Neural progenitor cell (in vitro differentiated cells): Measurements from ENCODE around the gene LPCAT3. TPM values are rescaled to one million over a fixed set of nuclear protein-coding genes. Genes with fewer than 3 reads are reported as not detected.
"Not testable (repeated sequence)": the region's sequence is repeated elsewhere in the genome, so short reads cannot be mapped to it uniquely, and the experiment has no call there.

Experiments used
- DNase-seq: peaks from one replicate; pipeline ENCODE4 v3.0.0-alpha.2; 2016; ENCODE audit warnings: low spot score
- H2AFZ ChIP-seq: fragments of 200-600 bp; sonication (generic); replicated peaks from 2 replicates; pipeline ENCODE4 v1.6.1; 2016; ENCODE audit warnings: antibody characterized with exemption
- H3F3A ChIP-seq: fragments of 200-600 bp; sonication (generic); 2 replicates; pipeline ENCODE4 v1.6.1; 2016; ENCODE audit warnings: antibody characterized with exemption, low read depth
- H3K27ac ChIP-seq: fragments of 200-600 bp; sonication (generic); 2 replicates; pipeline ENCODE4 v1.5.1; 2016; ENCODE audit warnings: mild to moderate bottlenecking
- H3K27me3 ChIP-seq: fragments of 200-600 bp; sonication (generic); 2 replicates; pipeline ENCODE4 v1.6.1; 2016; ENCODE audit warnings: mild to moderate bottlenecking, moderate library complexity
- H3K36me3 ChIP-seq: fragments of 200-600 bp; sonication (generic); 2 replicates; pipeline ENCODE4 v1.5.1; 2016
- H3K4me1 ChIP-seq: fragments of 200-600 bp; sonication (generic); 2 replicates; pipeline ENCODE4 v1.6.1; 2016; ENCODE audit warnings: mixed run types
- H3K4me2 ChIP-seq: fragments of 200-600 bp; sonication (generic); 2 replicates; pipeline ENCODE4 v1.6.1; 2016
- H3K4me3 ChIP-seq: fragments of 200-600 bp; sonication (generic); 2 replicates; pipeline ENCODE4 v1.5.1; 2016
- H3K79me2 ChIP-seq: fragments of 200-600 bp; sonication (generic); 2 replicates; pipeline ENCODE4 v1.6.1; 2016; ENCODE audit warnings: low read depth
- H3K9ac ChIP-seq: fragments of 200-600 bp; sonication (generic); 2 replicates; pipeline ENCODE4 v1.6.1; 2016
- H3K9me3 ChIP-seq: fragments of 200-600 bp; sonication (generic); 2 replicates; pipeline ENCODE4 v1.5.1; 2016; ENCODE audit warnings: low read depth
- H4K20me1 ChIP-seq: fragments of 200-600 bp; sonication (generic); 2 replicates; pipeline ENCODE4 v1.6.1; 2016; ENCODE audit warnings: low read depth
- H3K27ac Mint-ChIP-seq: 3 replicates; pipeline ENCODE4 v1.8.0; 2021; ENCODE audit warnings: mixed read lengths
- H3K27me3 Mint-ChIP-seq: 2 replicates; pipeline ENCODE4 v1.8.0; 2022; ENCODE audit warnings: low read depth, mild to moderate bottlenecking, inconsistent platforms, moderate library complexity, mixed read lengths; ENCODE audit not compliant: insufficient read depth
- H3K36me3 Mint-ChIP-seq: 3 replicates; pipeline ENCODE4 v1.8.0; 2021; ENCODE audit warnings: mixed read lengths
- H3K4me1 Mint-ChIP-seq: 3 replicates; pipeline ENCODE4 v1.8.0; 2021; ENCODE audit warnings: mixed read lengths
- H3K4me3 Mint-ChIP-seq: 3 replicates; pipeline ENCODE4 v1.8.0; 2021; ENCODE audit warnings: mild to moderate bottlenecking, moderate library complexity, mixed read lengths
- H3K9me3 Mint-ChIP-seq: 3 replicates; pipeline ENCODE4 v1.8.0; 2020; ENCODE audit warnings: mixed read lengths
- EZH2 ChIP-seq: fragments of 200-600 bp; sonication (generic); IDR thresholded peaks from 2 replicates; pipeline ENCODE4 v1.6.1; 2017; ENCODE audit warnings: antibody characterized with exemption, mild to moderate bottlenecking, moderate library complexity
- EZH2phosphoT487 ChIP-seq: fragments of 200-600 bp; sonication (generic); IDR thresholded peaks from 2 replicates; pipeline ENCODE4 v1.6.1; 2017; ENCODE audit warnings: antibody characterized with exemption
- total RNA-seq: library from RNA; depleted of rRNA; stranded (reverse); fragments of >200 nt; gene quantifications from 2 replicates; pipeline ENCODE4 v1.2.3, GENCODE V29; 2015; ENCODE audit warnings: low replicate concordance
- TF ChIP-seq, protein P1 (sequence below): fragments of 200-600 bp; sonication (generic); IDR thresholded peaks from 2 replicates; pipeline ENCODE4 v1.5.1; 2017; ENCODE audit warnings: antibody characterized with exemption, mild to moderate bottlenecking

Gene LPCAT3
- total RNA-seq, 1 donor from 2014 or later: 18.1 TPM

DNA sequence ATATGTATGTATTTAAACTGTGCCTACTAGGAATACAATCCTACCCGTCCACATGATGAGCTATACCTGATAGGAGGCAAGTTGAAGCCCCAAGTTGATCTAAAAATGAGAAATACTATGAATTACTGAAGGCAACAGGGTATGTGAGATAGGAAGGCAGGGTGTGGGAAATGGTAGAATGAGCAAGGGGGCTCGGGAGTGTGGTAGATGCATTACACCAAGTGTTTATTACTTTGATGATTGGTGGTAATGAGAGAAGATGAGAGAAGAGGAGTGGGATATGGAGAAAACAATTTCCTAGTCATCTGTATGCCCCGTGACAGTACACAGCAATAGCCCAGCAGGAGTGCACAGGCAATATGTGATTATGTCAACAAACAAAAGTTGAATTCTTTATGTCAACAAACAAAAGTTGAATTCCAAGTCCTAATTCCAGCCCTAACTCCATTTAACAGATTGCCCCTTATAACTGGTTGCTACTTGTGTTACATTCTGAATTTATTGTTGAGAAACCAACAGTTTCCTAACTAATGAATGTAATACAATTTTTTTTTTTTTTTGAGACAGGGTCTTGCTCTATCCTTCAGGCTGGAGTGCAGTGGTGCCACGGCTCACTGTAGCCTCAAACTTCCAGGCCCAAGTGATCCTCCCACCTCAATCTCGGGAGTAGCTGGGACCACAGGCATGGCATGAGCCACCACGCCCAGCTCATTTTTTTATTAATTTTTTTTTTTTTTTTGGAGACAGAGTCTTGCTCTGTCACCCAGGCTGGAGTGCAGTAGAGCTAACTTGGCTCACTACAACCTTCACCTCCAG, 2.5 kb downstream of the LPCAT3 start:
- H3K4me1 Mint-ChIP-seq: peaks cover 14% of the 10 kb centered on the region
- no peaks in the 10 kb centered on the region for H3K9me3 ChIP-seq
- H3K36me3 ChIP-seq: no peaks in the 10 kb centered on the region
- H3K27ac Mint-ChIP-seq: no peak overlapping the region
- H3K27me3 ChIP-seq: no peaks in the 10 kb centered on the region
- DNase-seq: no peak
- TF ChIP-seq EZH2phosphoT487: no peak
- TF ChIP-seq, protein P1, sequence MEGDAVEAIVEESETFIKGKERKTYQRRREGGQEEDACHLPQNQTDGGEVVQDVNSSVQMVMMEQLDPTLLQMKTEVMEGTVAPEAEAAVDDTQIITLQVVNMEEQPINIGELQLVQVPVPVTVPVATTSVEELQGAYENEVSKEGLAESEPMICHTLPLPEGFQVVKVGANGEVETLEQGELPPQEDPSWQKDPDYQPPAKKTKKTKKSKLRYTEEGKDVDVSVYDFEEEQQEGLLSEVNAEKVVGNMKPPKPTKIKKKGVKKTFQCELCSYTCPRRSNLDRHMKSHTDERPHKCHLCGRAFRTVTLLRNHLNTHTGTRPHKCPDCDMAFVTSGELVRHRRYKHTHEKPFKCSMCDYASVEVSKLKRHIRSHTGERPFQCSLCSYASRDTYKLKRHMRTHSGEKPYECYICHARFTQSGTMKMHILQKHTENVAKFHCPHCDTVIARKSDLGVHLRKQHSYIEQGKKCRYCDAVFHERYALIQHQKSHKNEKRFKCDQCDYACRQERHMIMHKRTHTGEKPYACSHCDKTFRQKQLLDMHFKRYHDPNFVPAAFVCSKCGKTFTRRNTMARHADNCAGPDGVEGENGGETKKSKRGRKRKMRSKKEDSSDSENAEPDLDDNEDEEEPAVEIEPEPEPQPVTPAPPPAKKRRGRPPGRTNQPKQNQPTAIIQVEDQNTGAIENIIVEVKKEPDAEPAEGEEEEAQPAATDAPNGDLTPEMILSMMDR: no peak
- TF ChIP-seq EZH2: no peak
- H3K27me3 Mint-ChIP-seq: peaks cover 2% of the 10 kb centered on the region
- H3K9me3 Mint-ChIP-seq: no peaks in the 10 kb centered on the region
- peaks cover 11% of the 10 kb centered on the region for H3K4me1 ChIP-seq
- H3K27ac ChIP-seq: no peak overlapping the region
- no peak overlapping the region for H3K4me3 ChIP-seq
- peaks cover 11% of the 10 kb centered on the region for H3F3A ChIP-seq
- peaks cover 37% of the 10 kb centered on the region for H3K79me2 ChIP-seq
- no peaks in the 10 kb centered on the region for H3K36me3 Mint-ChIP-seq
- H3K4me2 ChIP-seq: no peak overlapping the region
- no peak overlapping the region for H3K9ac ChIP-seq
- no peak overlapping the region for H3K4me3 Mint-ChIP-seq
- H4K20me1 ChIP-seq: peaks cover 14% of the 10 kb centered on the region
- H2AFZ ChIP-seq: no peak overlapping the region

DNA sequence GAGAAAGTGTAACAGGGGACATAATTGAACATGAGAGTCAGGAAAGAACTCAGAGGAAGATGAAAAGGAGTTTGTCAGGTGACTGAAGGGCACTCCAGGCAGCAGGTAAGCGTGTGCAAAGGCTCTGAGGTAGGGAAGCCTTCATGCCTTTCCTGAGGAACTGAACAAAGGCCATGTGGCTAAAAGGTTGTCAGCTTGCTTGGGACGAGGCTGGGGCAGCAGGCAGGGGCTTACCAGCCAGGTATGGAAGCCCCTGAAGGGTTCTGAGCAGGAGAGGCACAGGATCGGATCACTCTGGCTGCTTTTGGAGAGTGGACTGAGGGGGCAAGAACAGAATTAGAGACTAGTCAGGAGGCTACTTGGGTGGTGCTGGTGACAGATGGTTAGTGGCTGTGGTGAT, 5.2 kb downstream of the LPCAT3 start:
- Mint-ChIP-seq H3K4me3 (no peak overlapping the region), H3K9me3 (no peaks in the 10 kb centered on the region), H3K27ac (no peak overlapping the region), H3K4me1 (peaks cover 7% of the 10 kb centered on the region), H3K36me3 (peaks cover 3% of the 10 kb centered on the region), H3K27me3 (peaks cover 2% of the 10 kb centered on the region)
- H3K27me3 ChIP-seq: no peaks in the 10 kb centered on the region
- H3K4me2 ChIP-seq: no peak overlapping the region
- peaks cover 42% of the 10 kb centered on the region for H3K79me2 ChIP-seq
- TF ChIP-seq, protein P1: no peak
- TF ChIP-seq EZH2phosphoT487 (no peak), EZH2 (no peak)
- H3K27ac ChIP-seq: no peak overlapping the region
- H3F3A ChIP-seq: no peaks in the 10 kb centered on the region
- peaks cover 14% of the 10 kb centered on the region for H4K20me1 ChIP-seq
- H3K36me3 ChIP-seq: no peaks in the 10 kb centered on the region
- no peaks in the 10 kb centered on the region for H3K9me3 ChIP-seq
- H2AFZ ChIP-seq: no peak overlapping the region
- H3K4me3 ChIP-seq: no peak overlapping the region
- H3K4me1 ChIP-seq: peaks cover 11% of the 10 kb centered on the region
- DNase-seq: no peak
- no peak overlapping the region for H3K9ac ChIP-seq

DNA sequence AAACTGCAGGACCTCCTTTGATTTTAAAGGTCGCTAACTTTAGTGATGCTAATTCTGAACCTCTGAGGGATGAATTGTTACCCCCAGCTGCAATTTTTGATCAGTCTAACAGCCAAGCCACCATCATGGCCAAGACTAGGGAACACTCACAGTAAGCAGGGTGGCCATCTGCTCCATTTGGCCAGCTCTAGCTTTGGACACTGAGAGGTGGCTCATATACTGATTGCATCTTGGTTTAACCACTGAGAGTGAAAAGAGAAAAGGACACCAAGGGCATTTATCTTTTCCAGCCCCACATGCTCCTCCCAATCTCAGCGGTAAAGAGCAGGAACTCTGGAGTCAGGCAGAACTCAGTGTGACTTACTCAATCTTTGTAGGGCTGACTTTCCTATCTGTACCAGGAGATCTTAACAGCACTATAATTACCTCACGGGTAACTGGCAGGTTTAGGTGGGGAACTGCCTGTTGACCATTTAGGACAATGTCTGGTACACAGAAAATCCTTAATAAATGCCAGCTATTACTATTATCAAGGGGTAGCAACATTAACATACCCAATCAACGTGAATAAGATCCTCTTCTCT, 6.2 kb downstream of the LPCAT3 start:
- no peak overlapping the region for H2AFZ ChIP-seq
- H3K36me3 ChIP-seq: no peaks in the 10 kb centered on the region
- Mint-ChIP-seq H3K36me3 (peaks cover 6% of the 10 kb centered on the region), H3K27ac (no peak overlapping the region), H3K27me3 (no peaks in the 10 kb centered on the region), H3K4me1 (peaks cover 2% of the 10 kb centered on the region), H3K4me3 (no peak overlapping the region), H3K9me3 (no peaks in the 10 kb centered on the region)
- H3K4me2 ChIP-seq: no peak overlapping the region
- no peaks in the 10 kb centered on the region for H3K27me3 ChIP-seq
- H3K9me3 ChIP-seq: no peaks in the 10 kb centered on the region
- peaks cover 32% of the 10 kb centered on the region for H3K79me2 ChIP-seq
- DNase-seq: no peak
- no peaks in the 10 kb centered on the region for H3F3A ChIP-seq
- H3K27ac ChIP-seq: no peak overlapping the region
- peaks cover 6% of the 10 kb centered on the region for H3K4me1 ChIP-seq
- H4K20me1 ChIP-seq: peaks cover 6% of the 10 kb centered on the region
- no peak for TF ChIP-seq EZH2phosphoT487
- TF ChIP-seq, protein P1: no peak
- TF ChIP-seq EZH2: no peak
- no peak overlapping the region for H3K4me3 ChIP-seq
- H3K9ac ChIP-seq: peak overlapping the region; percentile 20

DNA sequence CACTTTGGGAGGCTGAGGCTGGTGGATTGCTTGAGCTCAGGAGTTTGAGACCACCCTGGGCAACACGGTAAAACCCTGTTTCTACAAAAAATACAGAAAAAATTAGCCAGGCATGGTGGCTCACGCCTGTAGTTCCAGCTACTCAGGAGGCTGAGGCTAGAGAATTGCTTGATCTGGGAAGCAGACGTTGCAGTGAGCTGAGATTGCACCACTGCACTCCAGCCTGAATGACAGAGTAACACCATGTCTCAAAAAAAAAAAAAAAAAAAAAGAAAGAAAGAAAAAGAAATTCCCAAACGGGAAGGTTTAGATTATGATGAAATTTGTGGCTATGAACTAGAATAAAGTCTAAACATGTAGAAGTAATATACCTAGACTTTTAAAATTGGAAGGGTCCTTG, 6.9 kb downstream of the LPCAT3 start:
- H3K79me2 ChIP-seq: peaks cover 25% of the 10 kb centered on the region
- not testable (repeated sequence) for H2AFZ ChIP-seq, H4K20me1 ChIP-seq, H3K27ac ChIP-seq, H3F3A ChIP-seq, H3K4me2 ChIP-seq, H3K27ac Mint-ChIP-seq, H3K4me3 ChIP-seq, H3K9ac ChIP-seq, H3K4me1 Mint-ChIP-seq, H3K9me3 ChIP-seq, H3K9me3 Mint-ChIP-seq, H3K27me3 Mint-ChIP-seq, H3K4me1 ChIP-seq, H3K36me3 Mint-ChIP-seq, H3K27me3 ChIP-seq, DNase-seq, H3K36me3 ChIP-seq, H3K4me3 Mint-ChIP-seq
